ENCODE data around the gene POLN.

- TF ChIP-seq CTCF (IDR thresholded peaks at IDR 0.05; ENCODE audit: poor library complexity) (no peak), EZH2 (IDR thresholded peaks at IDR 0.05; ENCODE audit: borderline replicate concordance) (no peak), EZH2phosphoT487 (IDR thresholded peaks at IDR 0.05; ENCODE audit: low read depth, severe bottlenecking, unreplicated experiment) (no peak)
Observed at GRCh38 chr4:2082118-2082517, 159.8 kb downstream of the POLN start.
